Gastroesophageal sphincter (tissue), 4 donors: Measurements from ENCODE around the gene SDR42E1. TPM values are rescaled to one million over a fixed set of nuclear protein-coding genes. Genes with fewer than 3 reads are reported as not detected.

Experiments
- ATAC-seq: fragments of 150-250 bp; one replicate; pipeline ENCODE4 v1.9.1; 2016; ENCODE audit warnings: mild to moderate bottlenecking, moderate library complexity
- H3K27ac ChIP-seq, 4 donors: fragments of 200-600 bp; sonication (generic) in 3 of 4; 1 replicate in 3 of 4; 2 replicates in 1 of 4; pipeline ENCODE4 v1.5.1; 2016 to 2019
- H3K27me3 ChIP-seq: fragments of 200-600 bp; sonication (generic); one replicate; pipeline ENCODE4 v1.5.1; 2019
- H3K36me3 ChIP-seq, 2 donors: fragments of 200-600 bp; sonication (generic); one replicate each; pipeline ENCODE4 v1.5.1; 2019; ENCODE audit warnings: control low read depth in 1 of 2
- H3K4me1 ChIP-seq, 3 donors: fragments of 200-600 bp; sonication (generic); 1 replicate in 2 of 3; 2 replicates in 1 of 3; pipeline ENCODE4 v1.5.1; 2016 to 2019; ENCODE audit warnings: control low read depth in 2 of 3
- H3K4me3 ChIP-seq, 2 donors: fragments of 200-600 bp; sonication (generic); one replicate each; pipeline ENCODE4 v1.5.1; 2019; ENCODE audit warnings: mild to moderate bottlenecking in 1 of 2, moderate library complexity in 1 of 2
- H3K9me3 ChIP-seq, 3 donors: fragments of 200-600 bp; sonication (generic); one replicate each; pipeline ENCODE4 v1.5.1; 2017 to 2019; ENCODE audit warnings: control low read depth in 2 of 3
- EP300 ChIP-seq: sonication (generic); formaldehyde crosslinking; IDR thresholded peaks from one replicate; pipeline ENCODE4 v1.6.1; 2017; ENCODE audit warnings: antibody characterized with exemption, mild to moderate bottlenecking
- POLR2A ChIP-seq, 2 donors: fragments of 450-650 bp; IDR thresholded peaks; one replicate each; pipeline ENCODE4 v1.6.1; 2017; ENCODE audit warnings: antibody characterized with exemption in 2 of 2, mild to moderate bottlenecking in 2 of 2, moderate library complexity in 1 of 2
- POLR2AphosphoS5 ChIP-seq: sonication (generic); formaldehyde crosslinking; IDR thresholded peaks from one replicate; pipeline ENCODE4 v1.6.1; 2017; ENCODE audit warnings: antibody characterized with exemption
- WGBS, 2 donors: methylation state at CpG; one replicate each; pipeline ENCODE4 v1.1.5; 2018; ENCODE audit warnings: low coverage in 1 of 2; 5-methylcytosine and 5-hydroxymethylcytosine counted together
- total RNA-seq, 4 donors: library from RNA; depleted of rRNA; stranded (reverse); fragments of >200 nt; gene quantifications; one replicate each; pipeline ENCODE4 v1.1.0, GENCODE V29; 2016
- TF ChIP-seq, protein P1 (sequence below), 4 experiments: fragments of 200-600 bp in 2 of 4; fragments of 450-650 bp in 2 of 4; sonication (generic) in 1 of 4; IDR thresholded peaks; one replicate each; pipeline ENCODE4 v1.5.1; 2017 to 2019; ENCODE audit warnings: antibody characterized with exemption in 4 of 4, mild to moderate bottlenecking in 2 of 4, moderate library complexity in 2 of 4

SDR42E1 gene
- total RNA-seq, 4 donors from 2014 or later, result 0.62 to 2.1 (median 1.7) TPM

DNA sequence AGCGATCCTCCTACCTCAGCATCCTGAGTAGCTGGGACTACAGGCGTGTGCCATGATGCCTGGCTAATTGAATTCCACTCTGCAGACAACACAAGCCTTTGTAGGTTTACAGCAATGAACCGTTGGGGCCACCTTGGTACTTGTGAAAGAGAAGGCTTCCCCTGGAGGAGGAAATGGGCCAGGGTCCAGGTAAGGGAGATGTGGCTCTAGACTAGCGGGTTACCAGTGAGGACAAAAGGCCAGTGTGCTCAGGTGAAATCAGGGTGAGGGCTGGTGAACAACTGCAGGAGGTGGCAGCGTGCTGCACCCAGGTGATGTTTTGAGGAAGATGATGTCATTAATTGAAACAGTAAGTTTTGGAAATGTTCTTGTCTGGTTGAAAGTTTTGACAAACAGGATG is 6.7 kb downstream of the SDR42E1 start:
- H3K27me3 ChIP-seq, result peaks cover 7% of the 10 kb centered on the region
- H3K27ac ChIP-seq, result no peak overlapping the region
- no peaks in the 10 kb centered on the region for H3K36me3 ChIP-seq
- TF ChIP-seq POLR2A (IDR thresholded peaks at IDR 0.05), result no peak
- 80 to 84% methylated on average over 1 to 2 of the region's 5 CpGs for WGBS, 2 donors
- no peaks in the 10 kb centered on the region for H3K4me1 ChIP-seq
- no peak for ATAC-seq
- peaks cover 0 to 7% (median 0%) of the 10 kb centered on the region in 3 donors for H3K9me3 ChIP-seq
- no peak overlapping the region for H3K4me3 ChIP-seq

- H3K27ac ChIP-seq, result no peak overlapping the region
- peaks cover 0 to 2% (median 0%) of the 10 kb centered on the region in 3 donors for H3K4me1 ChIP-seq
- TF ChIP-seq EP300 (no peak), POLR2A (IDR thresholded peaks at IDR 0.05) (no peak), POLR2AphosphoS5 (no peak)
- TF ChIP-seq, protein P1, sequence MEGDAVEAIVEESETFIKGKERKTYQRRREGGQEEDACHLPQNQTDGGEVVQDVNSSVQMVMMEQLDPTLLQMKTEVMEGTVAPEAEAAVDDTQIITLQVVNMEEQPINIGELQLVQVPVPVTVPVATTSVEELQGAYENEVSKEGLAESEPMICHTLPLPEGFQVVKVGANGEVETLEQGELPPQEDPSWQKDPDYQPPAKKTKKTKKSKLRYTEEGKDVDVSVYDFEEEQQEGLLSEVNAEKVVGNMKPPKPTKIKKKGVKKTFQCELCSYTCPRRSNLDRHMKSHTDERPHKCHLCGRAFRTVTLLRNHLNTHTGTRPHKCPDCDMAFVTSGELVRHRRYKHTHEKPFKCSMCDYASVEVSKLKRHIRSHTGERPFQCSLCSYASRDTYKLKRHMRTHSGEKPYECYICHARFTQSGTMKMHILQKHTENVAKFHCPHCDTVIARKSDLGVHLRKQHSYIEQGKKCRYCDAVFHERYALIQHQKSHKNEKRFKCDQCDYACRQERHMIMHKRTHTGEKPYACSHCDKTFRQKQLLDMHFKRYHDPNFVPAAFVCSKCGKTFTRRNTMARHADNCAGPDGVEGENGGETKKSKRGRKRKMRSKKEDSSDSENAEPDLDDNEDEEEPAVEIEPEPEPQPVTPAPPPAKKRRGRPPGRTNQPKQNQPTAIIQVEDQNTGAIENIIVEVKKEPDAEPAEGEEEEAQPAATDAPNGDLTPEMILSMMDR (IDR thresholded peaks at IDR 0.05), result no peak
- no peak overlapping the region for H3K4me3 ChIP-seq
- no peaks in the 10 kb centered on the region for H3K27me3 ChIP-seq
- H3K36me3 ChIP-seq, result peaks cover 0 to 5% of the 10 kb centered on the region in 2 donors
- WGBS, 2 donors, result 84 to 85% methylated on average over 3 of the region's 3 CpGs
- H3K9me3 ChIP-seq, result no peaks in the 10 kb centered on the region
- no peak for ATAC-seq
Measured at GRCh38 chr16:82002831-82003230, 8.4 kb downstream of the SDR42E1 start.

GRCh38 chr16:81997738-81998137 is 13.5 kb downstream of the SDR42E1 start:
- Histone ChIP-seq H3K9me3 (no peaks in the 10 kb centered on the region), H3K27me3 (no peaks in the 10 kb centered on the region), H3K27ac (peak overlapping the region in 3 of 4 donors; percentile 6 to 57 (median 46)), H3K4me1 (peaks cover 0 to 14% (median 5%) of the 10 kb centered on the region in 3 donors), H3K36me3 (peaks cover 0 to 5% of the 10 kb centered on the region in 2 donors), H3K4me3 (no peak overlapping the region)
- TF ChIP-seq, protein P1 (IDR thresholded peaks at IDR 0.05), result no peak
- TF ChIP-seq POLR2AphosphoS5 (peak; percentile 67), EP300 (no peak)
- 0% methylated on average over 2 of the region's 2 CpGs for WGBS, 2 donors
- peak; percentile 71 for ATAC-seq

DNA sequence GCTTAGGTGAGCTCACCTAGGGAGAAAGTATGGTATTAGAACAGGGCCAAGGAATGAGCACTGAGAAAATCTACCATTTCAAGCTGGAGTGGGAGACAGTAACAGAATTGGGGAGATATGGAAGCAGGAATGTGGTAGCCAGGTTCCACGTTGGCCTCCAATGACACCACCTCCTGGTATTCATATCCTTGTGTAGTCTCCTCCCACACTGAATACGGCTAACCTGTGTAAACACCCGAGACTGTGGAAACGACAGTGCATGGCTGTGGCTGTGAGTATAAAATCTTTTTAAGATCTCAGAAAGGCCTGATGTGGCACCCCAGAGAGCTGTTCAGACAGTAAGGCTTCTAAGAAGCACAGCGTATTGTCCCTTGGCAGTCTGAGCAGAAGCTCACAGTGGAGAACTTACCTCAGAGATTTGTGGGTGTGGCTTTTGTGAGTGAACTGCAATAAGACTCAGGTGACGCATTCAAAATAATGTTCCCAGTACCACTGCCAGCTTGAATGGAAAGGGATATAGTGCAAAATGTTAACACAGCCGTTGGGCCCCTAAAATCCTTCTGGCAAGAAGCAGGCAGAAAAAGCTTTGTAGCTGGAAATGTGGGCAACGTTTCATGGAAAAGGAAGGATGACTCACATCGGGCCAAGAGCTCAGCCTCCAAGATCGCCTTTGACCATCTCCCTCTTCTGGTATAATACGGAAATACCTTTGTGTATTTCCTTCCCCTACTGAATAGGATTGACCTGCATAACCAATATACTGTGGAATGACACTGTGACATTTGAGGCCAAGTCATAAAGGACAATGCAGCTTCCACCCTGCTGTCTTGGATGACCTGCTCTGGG is 14.4 kb downstream of the SDR42E1 start:
- no peak for TF ChIP-seq EP300
- TF ChIP-seq POLR2A (IDR thresholded peaks at IDR 0.05), result no peak
- TF ChIP-seq POLR2AphosphoS5, result peak; percentile 14
- TF ChIP-seq, protein P1 (IDR thresholded peaks at IDR 0.05), result peak in 2 of 4 experiments; percentile 3 to 26
- H3K36me3 ChIP-seq, result peaks cover 0 to 5% of the 10 kb centered on the region in 2 donors
- peak; percentile 35 for ATAC-seq
- 36 to 44% methylated on average over 7 to 11 of the region's 11 CpGs for WGBS, 2 donors
- peaks cover 0 to 14% (median 5%) of the 10 kb centered on the region in 3 donors for H3K4me1 ChIP-seq
- no peaks in the 10 kb centered on the region for H3K27me3 ChIP-seq
- peak overlapping the region in 3 of 4 donors; percentile 6 to 57 (median 46) for H3K27ac ChIP-seq
- H3K4me3 ChIP-seq, result no peak overlapping the region
- H3K9me3 ChIP-seq, result no peaks in the 10 kb centered on the region

GRCh38 chr16:81995651-81996050 is 15.6 kb downstream of the SDR42E1 start:
- no peak for ATAC-seq
- no peaks in the 10 kb centered on the region for H3K27me3 ChIP-seq
- no peak overlapping the region for H3K27ac ChIP-seq
- H3K9me3 ChIP-seq, result no peaks in the 10 kb centered on the region
- no peak overlapping the region for H3K4me3 ChIP-seq
- 52 to 68% methylated on average over 3 of the region's 3 CpGs for WGBS, 2 donors
- peaks cover 0 to 5% of the 10 kb centered on the region in 2 donors for H3K36me3 ChIP-seq
- TF ChIP-seq, protein P1 (IDR thresholded peaks at IDR 0.05), result no peak
- no peak for TF ChIP-seq POLR2AphosphoS5
- no peak for TF ChIP-seq POLR2A (IDR thresholded peaks at IDR 0.05)
- TF ChIP-seq EP300, result no peak
- H3K4me1 ChIP-seq, result peaks cover 0 to 14% (median 5%) of the 10 kb centered on the region in 3 donors
